Astrocyte (in vitro differentiated cells and primary cell): ENCODE results near the gene SSBP2.

Experiments used
- CTCF ChIP-seq: IDR thresholded peaks from 2 replicates; pipeline ENCODE4 v1.5.1; 2011; ENCODE audit warnings: low read depth, mild to moderate bottlenecking, inconsistent platforms, low read length, moderate library complexity; ENCODE audit not compliant: insufficient read depth
- EZH2 ChIP-seq: IDR thresholded peaks from 2 replicates; pipeline ENCODE4 v1.6.1; 2012; ENCODE audit warnings: mild to moderate bottlenecking, low read length, inconsistent platforms; ENCODE audit not compliant: insufficient read depth

- TF ChIP-seq CTCF (no peak), EZH2 (no peak)
These were observed 345.6 kb downstream of the SSBP2 start for GRCh38 chr5:81405126-81405891.
